HG02678 (cell line): ENCODE results near the gene C17orf114.
A peak's percentile ranks its signal among the peaks of the same experiment; 100 is the strongest.

Experiments
- ATAC-seq: cut with Tn5 transposase; IDR thresholded peaks from one replicate; pipeline ENCODE4 v1.9.1; 2021; ENCODE audit warnings: mild to moderate bottlenecking, moderate library complexity; ENCODE audit not compliant: unreplicated experiment

C17orf114 gene

DNA sequence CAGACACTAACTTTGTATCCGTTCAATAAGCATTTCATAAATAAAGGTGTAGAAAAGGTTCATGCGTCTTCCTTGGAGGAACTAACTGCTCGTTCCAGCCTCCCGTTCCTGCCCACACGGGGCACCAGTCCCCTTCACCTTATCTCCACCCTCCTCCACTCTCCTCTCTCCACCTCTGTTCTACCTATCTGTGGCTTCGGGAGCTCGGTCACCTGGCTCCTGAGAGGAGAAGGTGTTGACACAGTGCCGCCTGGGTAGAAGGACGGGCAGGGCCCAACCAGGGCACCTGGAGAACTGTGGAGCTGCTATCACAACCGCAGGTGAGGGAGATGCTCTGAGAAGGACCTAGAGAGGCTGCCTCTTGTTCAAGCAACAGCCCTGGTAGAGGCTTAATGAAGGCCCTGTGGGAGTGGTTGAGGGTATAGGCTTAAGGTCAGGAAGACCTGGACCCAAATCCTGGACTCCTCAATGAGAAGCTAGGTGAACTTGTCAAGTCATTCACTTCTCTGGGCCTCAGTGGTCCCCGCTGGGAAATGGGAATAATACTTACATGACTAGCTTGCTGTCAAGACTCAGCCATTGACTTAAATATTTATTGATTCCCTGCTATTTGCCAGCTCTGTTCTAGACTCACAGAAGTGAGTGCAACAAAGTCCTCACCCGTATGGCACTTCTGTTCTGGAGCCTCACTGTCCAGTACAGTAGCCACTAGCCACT lies 21.4 kb upstream of the C17orf114 start:
- no peak for ATAC-seq

DNA sequence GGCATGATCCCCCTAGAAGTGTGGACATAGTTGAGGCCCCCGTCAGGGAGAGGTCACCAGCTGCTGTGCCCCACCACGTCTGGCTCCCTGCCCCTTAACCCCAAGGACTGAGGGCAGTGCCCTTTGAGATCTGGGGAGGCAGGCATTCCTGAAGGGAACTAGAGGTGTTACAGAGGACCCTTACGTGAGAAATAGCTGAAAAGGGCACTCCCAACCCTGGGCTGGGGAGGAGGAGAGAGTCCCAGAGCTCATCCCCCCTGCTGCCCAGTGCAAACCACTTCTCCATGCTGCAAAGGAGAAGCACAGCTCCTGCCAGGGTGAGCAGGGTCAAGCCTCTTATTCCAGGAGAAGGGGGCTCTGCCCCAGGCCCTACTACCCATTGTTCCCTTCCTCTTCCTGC lies 20.7 kb upstream of the C17orf114 start:
- ATAC-seq = no peak

DNA sequence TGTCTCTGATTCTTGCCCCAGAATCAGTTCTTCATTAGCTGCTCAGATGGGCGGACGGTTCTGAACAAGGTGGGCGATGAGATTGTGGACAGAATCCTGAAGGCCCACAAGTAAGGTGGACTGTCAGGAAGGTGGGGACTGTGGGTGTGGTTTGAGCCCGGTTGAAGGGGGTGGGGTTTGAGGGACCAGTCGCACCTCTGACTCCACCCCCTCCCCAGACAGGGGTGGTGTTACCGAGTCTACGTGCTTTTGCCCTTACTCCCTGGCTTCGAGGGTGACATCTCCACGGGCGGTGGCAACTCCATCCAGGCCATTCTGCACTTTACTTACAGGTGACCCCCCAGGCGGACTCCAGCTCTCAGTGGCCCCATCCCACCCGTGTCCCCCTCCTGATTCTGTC lies 16.1 kb upstream of the C17orf114 start:
- ATAC-seq = no peak

DNA sequence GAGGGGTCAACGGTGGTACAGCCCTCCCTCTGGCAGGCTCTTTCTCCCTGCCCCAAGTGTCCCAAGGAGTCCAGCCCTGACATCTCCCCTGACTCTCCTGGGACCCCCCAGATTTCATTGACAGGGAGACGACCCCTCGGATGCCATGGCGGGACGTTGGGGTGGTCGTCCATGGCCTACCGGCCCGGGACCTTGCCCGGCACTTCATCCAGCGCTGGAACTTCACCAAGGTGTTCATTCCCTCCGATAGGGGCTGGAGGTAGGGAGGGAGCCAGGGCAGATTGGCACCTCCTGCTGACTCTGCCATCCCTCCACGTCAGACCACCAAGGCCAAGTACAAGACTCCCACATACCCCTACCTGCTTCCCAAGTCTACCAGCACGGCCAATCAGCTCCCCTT lies 14.7 kb upstream of the C17orf114 start:
- no peak for ATAC-seq

DNA sequence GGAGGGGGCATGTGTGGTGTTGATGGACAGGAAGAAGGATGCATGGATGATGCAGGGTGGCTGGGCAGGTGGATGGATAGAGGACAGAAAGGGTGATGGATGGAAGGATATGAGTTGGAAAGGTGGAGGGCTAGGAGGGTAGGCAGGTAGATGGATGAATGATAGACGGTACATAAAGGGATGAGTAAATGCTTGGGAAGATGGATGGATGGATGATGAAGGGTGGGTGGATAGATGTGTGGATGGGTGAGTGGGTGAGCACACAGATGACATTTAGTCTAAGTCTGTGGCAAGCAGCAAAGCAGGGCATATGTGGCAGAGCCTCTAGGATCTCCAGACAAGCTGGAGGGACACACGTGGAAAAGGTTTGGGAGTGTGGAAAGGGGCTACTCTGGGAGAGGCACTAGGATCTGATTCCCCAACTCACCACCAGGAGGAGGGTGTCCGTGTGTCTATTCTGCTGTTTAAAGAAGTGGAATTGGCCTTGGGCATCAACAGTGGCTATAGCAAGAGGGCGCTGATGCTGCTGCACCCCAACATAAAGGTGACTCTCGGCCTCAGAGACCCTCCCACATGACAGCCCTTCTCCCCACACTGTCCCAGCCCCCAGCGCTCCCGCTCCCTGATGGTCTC lies 13.0 kb upstream of the C17orf114 start:
- ATAC-seq = no peak

DNA sequence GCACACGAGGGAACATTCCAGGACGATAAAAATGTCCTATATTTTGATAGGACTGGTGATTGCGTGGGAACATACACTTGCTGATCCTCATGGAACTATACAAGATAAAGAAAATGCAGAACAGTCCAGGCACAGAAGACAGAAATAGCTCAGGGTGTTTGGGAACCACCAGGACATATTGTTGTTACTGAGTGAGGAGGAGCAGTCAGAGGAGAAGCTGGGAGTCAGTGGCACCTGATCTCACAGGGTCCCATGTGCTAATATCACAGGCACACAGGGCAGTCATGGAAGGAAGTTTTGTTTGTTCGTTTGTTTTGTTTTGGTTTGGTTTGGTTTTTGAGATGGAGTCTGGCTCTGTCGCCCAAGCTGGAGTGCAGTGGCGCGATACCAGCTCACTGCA lies 10.6 kb upstream of the C17orf114 start:
- ATAC-seq = no peak

DNA sequence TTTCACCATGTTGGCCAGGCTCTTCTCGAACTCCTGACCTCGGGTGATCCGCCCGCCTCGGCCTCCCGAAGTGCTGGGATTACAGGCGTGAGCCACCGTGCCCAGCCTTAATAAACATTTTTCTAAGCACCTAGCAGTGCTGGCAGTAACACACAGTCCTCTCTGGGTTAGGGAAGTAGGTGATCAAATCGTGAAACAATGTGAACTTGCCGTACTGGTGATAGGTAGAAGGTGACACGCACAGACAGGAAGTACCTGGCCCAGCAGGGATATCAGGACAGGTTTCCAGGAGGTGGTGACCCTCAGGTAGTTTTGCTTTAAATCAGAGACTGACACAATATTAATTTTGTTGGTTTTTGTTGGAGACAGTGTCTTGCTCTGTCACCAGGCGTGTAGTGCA lies 9.3 kb upstream of the C17orf114 start:
- no peak for ATAC-seq

DNA sequence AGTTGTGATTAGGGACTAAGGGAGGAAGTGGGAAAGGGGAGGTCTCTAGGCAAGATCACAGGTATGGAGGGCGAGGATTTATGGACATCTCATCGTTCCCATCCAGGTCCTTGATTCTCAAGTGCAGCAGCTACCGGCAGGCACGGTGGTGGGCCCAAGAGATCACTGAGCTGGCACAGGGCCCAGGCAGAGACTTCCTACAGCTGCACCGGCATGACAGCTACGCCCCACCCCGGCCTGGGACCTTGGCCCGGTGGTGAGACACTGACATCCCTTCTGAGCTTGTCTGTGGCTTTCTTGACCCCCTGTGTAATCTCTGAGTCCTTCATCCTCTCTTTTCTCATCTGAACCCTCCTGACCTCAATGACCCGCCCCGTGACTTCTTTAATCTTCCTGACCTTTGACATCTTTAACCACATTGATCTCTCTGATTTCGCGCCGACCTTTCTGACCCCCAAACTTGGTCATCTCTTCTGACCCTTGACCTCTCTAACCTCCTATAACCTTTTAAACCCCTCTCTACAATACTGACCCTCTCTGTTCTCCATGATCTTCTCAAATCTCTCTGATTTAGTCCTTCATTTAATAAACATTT lies 8.7 kb upstream of the C17orf114 start:
- no peak for ATAC-seq

DNA sequence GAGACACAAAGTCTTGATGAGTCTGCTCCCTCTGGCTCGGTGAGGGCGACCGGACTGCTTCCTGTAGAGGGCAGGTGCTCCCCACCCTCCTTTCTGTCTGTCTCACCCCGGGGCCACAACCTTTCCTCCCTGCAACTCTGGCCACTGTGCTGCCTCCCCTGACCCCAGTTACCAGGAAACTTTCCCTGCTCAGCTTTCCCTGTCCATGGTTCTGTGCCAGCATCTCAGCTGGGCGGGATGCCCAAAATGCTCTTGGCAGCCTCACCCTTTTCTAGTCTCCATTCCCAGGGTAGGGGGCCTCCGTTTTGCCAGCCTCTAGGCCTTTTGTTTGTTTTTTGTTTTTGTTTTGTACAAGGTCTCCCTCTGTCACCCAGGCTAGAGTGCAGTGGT lies 6.2 kb upstream of the C17orf114 start:
- ATAC-seq = no peak

DNA sequence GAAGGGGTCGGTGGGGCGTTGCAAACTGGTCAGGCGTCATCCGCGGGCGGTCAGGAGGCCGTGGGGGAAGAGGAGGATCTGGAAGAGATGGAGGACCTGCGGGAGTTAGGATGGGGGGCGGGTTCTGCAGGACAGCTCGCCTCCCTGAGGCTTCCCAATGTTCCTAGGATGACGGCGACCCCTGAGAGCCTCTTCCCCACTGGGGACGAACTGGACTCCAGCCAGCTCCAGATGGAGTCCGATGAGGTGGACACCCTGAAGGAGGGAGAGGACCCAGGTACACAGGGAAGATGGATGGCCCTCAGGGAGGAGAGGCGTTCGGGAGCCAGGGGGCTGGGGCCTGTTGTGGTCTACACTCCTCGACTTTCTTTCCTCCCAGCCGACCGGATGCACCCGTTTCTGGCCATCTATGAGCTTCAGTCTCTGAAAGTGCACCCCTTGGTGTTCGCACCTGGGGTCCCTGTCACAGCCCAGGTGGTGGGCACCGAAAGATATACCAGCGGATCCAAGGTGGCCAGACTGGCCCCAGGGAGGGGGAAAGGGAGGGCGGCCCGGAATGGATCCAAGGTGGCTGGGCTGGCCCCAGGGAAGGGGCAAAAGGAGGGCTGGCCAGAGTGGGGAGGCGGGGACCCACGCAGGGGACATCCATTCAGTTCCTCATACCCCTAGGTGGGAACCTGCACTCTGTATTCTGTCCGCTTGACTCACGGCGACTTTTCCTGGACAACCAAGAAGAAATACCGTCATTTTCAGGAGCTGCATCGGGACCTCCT lies 5.7 kb upstream of the C17orf114 start:
- ATAC-seq = no peak

DNA sequence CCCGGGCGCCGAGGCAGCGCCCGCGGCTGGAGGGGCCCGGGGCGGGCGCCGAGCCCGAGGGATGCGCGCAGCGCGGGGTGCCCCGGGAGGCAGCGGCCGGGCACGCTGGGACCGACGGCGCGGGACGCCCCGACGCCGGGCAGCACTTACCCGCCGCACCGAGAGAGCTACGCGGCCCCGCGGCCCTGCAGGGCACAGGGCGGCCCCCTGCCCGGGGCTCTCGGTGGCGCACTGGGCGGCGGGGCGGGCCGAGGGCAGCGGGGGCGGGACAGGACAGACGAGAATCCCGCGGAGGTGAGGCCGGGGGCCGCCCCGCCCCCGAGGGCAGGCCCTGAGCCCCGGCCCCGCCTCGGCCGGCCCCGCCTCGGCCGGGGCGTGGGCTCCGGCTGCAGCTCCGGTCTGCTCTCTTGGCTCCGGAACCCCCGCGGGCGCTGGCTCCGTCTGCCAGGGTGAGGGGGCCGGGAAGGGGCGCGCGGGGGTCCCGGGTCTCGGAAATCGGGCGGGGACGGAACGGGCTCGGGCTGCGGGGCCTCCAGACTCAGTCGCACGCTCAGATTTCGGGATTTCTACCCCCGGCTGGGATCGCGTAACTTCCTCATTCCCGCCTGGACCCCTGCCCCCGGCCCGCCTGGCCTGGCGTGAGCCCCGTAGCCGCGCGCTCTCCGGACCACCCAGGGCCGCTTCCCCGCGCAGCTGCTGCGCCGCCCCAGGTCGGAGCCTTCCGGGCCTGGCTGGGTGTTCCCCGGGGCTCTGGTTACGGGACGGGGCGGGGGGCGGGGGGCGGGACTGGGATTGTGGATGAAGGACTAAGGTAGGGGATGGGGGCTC lies 4.9 kb upstream of the C17orf114 start, which contains the start of gene PLD2:
Gene PLD2 (plus strand): TSS at position 376 of the 828 bp plus-strand sequence. CDS start 621 bp downstream, outside the sequence.
- ATAC-seq = peak; percentile 94

DNA sequence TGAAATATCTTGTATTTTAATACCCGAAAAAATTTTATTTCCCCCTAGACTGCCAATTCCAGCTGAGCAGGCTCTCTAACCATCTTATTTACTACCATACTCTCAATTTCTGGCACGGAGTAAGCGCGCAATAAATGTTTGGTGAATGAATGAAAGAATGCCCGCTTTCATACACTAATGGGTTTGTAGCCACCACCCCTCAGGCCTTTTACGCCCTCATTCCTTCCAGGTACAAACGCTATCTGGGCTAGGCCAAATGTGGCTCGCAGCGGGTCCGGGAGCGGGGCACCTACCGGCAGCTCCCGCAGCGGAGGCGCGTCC lies 4.3 kb upstream of the C17orf114 start:
- ATAC-seq = no peak

DNA sequence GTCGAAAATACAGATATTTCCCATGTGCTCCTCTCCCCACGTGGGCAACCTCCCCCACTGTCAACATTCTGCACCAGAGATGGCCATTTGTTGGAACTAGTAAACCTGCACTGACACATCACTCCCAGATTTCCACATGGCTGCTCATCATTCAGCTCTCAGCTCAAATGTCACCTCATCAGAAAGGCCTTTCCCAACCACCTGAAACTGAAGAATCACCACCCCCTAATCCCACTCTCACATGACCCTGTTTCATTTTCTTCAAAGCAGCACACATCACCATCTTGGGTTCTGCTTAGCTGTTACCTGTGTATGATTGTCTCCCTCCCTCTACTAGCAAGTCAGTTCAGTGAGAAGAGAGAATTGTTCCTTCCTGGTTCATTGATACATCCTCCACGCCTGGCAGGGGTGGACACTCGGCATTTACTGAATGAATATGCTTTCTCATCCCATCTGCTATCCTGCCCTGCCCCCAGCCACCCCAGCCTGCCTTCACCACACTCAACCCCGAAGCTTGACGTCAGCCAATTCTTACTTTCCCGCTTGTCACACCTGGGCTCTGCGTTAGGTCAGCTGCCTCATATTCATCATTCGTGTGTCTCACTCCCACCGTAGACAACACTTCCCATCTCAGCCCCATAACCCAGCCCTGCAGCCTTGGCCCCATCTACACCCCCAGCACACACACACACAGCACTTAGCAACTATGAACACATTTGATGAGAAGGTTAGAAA lies 1.5 kb downstream of the C17orf114 start:
- no peak for ATAC-seq

DNA sequence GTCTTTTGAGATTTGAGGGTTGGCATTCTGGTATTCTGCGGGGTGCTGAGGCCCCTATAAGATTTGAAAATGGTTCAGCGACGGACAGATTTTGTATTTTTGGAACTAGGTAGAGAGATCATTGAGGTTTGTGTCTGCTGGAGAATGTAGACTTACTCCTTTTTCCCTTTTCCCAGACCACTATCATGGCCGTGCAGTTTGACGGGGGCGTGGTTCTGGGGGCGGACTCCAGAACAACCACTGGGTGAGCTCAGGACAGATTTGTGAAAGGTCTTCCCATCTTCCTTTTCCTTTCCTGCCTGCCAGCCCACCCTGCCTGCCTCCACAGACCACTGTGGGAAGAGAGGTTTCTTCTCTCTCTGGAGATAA lies 5.6 kb downstream of the C17orf114 start:
- no peak for ATAC-seq

DNA sequence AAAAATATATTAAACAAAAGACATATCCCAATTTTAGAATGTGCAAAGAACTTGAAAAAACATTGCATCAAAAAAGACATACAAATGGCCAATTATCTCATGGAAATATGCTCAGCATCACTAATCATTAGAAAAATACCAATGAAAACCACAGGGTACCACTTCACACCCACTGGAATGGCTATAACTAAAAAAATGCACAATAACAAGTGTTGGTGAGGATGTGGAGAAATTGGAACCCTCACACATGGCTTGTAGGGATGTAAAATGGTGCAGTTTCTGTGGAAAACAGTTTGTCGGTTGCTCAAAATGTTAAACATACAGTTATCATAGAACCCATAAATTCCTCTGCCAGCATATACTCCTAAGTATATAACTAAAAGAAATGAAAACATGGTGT lies 7.0 kb downstream of the C17orf114 start:
- no peak for ATAC-seq

DNA sequence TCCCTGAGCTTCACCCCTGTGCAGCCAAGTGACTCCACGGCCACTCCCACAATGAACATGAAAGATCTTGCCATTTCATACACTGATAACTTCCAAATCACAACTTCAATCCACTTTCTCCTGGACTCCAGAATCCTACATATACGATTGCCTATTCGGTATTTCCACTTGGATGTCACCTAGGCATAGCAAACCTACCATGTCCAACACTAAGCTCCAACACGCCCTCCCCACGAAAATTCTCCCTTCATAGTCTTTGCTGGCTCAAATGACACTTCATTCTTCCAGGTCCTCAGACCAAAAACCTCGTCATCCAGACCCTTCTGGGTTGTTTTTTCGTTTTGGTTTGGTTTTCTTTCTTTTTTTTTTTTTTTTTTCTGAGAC lies 11.4 kb downstream of the C17orf114 start:
- ATAC-seq = no peak

DNA sequence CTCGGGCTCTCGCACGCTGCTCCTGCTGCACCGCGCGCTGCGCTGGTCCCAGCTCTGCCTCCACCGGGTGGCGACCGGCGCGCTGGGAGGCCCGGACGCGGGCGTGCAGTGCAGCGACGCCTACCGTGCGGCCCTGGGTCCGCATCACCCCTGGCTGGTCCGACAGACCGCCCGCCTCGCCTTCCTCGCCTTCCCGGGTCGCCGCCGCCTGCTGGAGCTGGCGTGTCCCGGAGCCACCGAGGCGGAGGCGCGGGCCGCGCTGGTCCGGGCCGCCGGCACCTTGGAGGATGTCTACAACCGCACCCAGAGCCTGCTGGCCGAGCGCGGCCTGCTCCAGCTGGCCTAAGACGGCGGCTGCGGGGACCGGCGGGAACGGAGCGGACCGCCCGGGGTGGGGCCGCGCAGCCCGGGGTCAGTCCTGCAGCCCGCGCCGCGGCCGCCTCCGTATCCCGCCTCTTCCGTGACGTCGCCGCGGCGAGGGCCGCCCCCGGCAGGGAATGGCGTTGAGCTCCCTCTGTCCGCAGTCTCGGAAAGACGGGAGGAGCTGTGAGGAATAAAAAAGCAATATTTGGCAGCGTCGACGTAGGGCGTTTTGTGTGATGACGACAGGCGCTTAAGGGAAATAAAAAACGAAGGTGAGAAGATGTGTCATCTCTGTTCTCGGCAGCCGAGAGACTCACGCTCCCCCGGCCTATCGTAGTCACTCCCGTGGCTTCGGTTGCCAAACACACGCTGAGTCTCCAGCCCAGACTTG lies 12.0 kb downstream of the C17orf114 start:
- ATAC-seq = peak; percentile 92

DNA sequence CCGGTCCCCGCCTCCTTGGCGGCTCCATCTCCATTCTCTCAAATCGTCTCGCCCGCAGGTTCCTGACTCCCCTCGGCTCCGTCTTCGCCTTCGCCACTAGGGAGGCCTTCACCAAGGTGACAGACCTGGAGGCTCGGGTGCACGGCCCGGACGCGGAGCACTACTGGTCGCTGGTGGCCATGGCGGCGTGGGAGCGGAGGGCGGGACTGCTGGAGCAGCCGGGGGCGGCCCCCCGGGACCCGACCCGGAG lies 12.5 kb downstream of the C17orf114 start:
- ATAC-seq = no peak

DNA sequence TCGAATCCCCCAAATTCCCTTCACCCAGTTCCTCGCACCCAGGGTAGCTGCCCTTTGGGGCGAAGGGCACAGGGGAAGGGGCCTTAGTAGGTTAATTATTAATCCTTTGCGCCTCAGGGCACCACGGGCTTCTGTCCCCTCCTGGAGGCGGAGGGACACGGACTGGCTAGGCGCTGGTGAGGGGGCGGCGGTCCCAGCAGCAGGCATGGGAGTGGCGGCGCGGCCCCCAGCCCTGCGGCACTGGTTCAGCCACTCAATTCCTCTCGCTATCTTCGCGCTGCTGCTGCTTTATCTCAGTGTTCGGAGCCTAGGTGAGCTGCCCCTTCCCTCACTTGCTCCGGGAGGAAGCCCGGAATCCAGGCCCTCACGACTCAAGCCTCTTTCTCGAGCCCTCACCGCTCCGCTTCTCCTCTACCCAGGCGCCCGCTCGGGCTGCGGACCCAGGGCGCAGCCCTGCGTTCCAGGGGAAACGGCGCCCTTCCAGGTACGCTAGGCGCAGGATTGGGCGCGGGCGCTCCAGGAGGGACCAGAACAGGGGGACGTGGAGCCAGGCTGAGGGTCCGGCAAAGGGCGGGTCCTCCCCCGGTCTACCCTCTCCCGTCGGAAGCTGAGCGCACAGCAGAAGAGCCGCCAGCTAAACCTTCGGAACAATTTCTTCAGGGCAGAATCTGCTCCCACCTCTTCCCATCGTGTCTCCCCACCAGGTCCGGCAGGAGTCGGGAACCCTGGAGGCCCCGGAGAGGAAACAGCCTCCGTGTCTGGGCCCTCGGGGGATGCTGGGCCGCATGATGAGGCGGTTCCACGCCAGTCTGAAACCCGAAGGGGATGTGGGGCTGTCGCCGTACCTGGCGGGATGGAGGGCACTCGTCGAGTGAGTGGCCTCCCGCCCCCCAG lies 13.1 kb downstream of the C17orf114 start, which contains the start of gene GLTPD2:
Gene GLTPD2 (plus strand): TSS at position 158 of the 894 bp plus-strand sequence. CDS start 48 bp downstream, at position 206.
- ATAC-seq = no peak
